C4-2B (cell line): ENCODE data around the gene ANKS1B.

Experiments used
- CTCF ChIP-seq: fragments of 450-650 bp; conservative IDR thresholded peaks from 2 replicates; pipeline ENCODE4 v1.5.1; 2017; ENCODE audit warnings: mild to moderate bottlenecking
- ZFX ChIP-seq: fragments of 450-650 bp; IDR thresholded peaks from 2 replicates; pipeline ENCODE4 v1.6.1; 2017

GRCh38 chr12:99042226-99042625 is 942.5 kb downstream of the ANKS1B start:
- TF ChIP-seq CTCF = no peak
- TF ChIP-seq ZFX = no peak
